GM19468 (cell line): Measurements from ENCODE around the gene KL.

Experiments used
- ATAC-seq: cut with Tn5 transposase; IDR thresholded peaks from one replicate; pipeline ENCODE4 v1.9.1; 2021; ENCODE audit warnings: mild to moderate bottlenecking, moderate library complexity, moderate number of reproducible peaks; ENCODE audit not compliant: unreplicated experiment; ENCODE audit errors: extremely low read depth

Gene KL

GRCh38 chr13:33033051-33033812 lies 17.0 kb downstream of the KL start:
- peak; percentile 77 for ATAC-seq

DNA sequence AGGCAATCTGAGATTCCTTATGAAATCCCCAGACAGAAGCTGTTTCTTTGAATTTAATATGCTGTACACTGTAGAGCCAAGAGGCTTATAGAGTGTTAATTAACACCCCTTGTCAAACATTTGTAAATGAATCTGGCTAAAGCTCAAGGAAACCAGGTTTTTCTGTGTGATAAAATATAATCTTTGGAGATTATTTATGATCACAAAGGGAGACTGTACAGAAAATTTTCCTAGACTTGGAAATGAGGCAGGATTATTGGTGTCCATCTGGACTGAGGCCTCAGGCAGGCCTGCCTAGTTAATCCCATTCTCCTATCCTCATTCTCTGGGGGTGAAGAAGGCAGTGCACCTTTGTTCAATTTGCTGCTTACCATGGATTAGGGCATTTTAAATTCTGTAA lies 17.8 kb downstream of the KL start:
- no peak for ATAC-seq

DNA sequence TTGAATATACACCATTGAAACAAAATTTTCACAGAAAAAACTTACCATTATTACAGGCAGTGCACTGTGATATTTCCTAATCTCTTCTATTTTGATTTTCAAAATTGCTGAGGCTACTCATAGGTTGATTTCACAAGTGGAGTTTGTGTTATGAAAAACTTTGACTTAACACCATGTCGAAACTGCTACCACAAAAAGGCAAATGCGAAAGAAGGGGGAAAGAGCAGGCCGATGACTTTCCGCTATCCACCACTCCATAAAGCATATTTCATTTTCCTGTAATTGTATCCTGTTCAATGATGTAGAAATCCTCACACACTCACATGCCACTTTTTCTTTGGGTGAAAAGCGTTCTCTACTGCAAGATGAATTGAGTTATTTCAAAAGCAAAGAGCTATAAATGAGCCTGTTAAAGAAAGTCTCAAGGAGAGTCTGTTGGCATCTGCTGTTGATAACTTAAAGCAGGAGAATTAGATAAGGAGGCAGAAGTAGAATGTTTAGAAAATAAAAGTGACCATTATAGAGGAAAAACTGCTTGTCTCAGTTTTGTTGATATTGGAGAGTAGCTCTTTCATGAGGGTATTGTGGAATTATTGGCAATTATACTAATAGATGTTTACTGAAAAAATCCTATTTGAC lies 18.8 kb downstream of the KL start:
- no peak for ATAC-seq

GRCh38 chr13:33037673-33038072 lies 21.4 kb downstream of the KL start:
- no peak for ATAC-seq

DNA sequence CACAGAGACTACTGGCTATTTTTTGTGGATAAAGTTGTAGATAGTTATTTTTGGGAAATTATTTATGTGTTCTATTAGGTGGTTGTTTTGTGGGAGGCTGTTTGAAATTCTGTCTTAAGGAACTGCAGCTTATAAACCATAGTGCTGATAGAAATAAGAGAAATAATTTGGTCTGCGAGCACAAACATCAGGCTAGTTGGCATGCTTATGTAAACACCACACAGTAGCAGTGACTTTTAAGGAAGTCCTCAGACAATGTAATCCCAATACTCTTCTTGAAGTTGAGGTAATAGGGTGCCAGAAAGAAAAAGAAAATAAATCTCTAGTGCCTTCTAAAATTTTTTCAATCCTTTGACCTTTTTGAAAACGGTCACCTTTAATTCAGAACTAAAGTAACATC lies 23.9 kb downstream of the KL start:
- ATAC-seq = no peak

DNA sequence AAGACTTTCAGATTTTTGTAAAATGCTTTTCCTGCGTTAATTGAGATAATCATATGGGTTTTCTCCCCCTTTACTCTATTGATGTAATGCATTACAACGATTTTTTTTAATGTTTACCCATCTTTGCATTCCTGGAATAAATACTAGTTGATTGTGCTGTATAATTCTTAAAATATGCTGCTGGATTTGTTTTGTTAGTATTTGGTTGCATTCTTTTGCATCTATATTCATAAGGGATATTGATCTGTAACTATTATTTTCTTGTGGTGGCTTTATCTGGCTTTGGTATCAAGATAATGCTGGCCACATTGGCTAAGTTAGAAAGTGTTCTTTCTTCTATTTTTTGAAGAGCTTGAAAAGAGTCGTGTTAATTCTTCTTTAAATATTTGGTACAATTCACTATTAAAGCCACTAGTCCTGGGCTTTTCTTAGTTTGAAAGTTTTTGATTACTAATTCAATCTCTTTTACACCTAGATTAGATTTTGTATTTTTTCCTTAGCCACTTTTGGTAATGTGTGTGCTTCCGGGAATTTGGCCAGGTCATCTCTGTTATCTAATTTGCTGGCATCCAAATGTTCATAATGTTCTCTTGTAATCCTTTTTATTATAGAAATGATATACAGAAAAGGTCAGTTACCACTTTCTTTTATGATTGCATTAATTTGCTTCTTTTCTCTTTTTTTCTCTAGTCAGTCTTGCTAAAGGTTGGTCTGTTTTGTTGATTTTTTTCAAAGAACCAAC lies 29.8 kb downstream of the KL start:
- ATAC-seq = no peak

- ATAC-seq = no peak
Observed at GRCh38 chr13:33050161-33050560, 33.9 kb downstream of the KL start.

DNA sequence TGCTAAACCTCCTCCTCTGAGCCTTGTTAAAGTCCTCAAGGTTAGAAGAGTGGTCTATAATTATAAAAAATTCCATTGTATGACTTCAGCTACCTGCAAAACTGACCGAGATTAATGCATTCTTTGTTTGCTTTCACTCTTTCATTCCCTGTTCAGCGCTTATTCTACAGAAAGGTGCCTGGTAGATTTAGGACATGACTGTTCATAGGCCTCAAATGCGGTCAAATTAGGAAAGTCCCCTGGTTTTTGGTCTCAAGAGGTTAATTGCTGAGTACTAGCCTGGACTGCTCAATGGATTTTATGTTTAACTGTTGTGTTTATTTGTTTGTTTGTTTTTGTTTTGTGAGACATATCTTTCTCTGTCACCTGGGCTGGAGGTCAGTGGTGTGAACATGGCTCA lies 35.4 kb downstream of the KL start:
- no peak for ATAC-seq

GRCh38 chr13:33052506-33053280 lies 36.5 kb downstream of the KL start:
- no peak for ATAC-seq

DNA sequence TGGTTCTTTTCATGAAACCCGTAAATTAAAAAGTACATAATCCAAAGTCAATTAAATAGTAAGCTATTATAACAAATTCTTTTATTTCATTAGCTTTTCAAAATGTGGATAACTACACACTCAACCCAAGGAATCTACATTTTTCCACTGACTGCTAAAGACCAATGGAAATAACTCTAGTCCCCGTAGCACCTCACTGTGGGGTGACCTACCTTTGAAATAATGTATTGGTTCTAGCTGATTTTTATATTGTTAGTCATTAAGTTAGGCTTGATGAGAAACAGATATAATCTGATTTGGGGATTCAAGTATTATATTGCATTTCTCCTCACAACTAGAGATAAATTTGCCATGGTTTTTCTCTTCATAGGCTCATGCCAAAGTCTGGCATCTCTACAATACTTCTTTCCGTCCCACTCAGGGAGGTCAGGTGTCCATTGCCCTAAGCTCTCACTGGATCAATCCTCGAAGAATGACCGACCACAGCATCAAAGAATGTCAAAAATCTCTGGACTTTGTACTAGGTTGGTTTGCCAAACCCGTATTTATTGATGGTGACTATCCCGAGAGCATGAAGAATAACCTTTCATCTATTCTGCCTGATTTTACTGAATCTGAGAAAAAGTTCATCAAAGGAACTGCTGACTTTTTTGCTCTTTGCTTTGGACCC lies 37.3 kb downstream of the KL start:
- no peak for ATAC-seq

DNA sequence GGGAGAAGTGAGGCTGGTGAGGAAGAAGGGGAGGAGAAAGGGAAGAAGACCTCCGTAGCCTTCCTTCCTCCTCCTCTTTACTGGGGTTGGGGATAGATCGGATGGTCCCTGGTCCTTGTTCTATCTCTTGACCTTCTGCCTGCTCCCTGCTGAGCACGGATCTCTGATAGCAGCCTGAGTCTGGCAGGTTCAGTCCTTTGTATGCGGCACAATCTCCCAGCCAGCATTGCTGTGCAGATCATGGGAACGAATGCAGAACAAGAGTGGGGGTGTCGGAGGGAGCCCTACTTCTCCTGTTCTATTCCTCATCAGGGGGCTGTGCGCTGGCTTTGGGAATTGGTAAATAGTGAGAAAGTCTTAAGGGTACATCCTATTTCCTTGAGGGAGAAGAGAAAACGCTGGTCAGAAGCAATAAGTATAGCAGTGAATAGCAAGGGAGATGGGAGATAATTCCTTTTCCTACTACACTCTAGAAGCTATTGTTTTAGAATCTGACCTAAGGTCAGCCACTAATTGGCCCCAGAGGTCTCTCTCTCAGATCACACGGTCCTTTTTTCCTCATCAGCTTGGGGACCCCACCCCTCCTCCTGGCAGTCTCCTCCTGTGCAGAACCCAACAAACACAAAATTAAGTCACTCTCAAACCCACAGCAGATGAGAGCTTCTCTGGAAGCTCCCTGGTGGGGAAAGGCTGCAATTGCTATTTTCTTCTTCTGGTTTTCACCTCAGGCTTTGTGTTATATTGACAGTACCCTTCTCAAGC lies 41.0 kb downstream of the KL start:
- no peak for ATAC-seq

DNA sequence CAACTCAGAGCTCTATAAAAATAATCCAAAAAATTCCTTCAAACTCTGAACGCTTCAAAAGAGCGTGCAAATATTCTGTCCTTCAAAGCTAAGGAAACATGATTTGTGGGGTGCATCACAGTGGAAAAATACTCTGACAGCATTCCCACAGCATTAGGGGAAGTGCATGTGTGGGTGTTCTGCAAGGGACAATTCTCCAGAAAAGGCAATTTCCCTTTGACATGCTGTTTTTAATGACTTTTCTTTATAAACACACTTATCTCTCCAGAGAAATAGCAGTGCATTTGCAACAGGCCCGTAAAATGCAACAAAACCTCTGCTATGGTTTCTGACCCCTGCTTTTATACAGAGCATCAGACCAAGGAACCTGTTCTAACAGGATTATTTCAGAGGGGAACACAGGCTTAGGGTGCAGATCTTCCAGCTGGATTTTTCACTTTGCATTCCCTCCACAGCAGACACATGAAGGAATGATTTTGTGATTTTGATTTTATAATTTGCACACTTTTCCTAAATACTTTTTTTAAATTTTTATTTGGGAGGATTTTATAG lies 42.6 kb downstream of the KL start:
- ATAC-seq = no peak

DNA sequence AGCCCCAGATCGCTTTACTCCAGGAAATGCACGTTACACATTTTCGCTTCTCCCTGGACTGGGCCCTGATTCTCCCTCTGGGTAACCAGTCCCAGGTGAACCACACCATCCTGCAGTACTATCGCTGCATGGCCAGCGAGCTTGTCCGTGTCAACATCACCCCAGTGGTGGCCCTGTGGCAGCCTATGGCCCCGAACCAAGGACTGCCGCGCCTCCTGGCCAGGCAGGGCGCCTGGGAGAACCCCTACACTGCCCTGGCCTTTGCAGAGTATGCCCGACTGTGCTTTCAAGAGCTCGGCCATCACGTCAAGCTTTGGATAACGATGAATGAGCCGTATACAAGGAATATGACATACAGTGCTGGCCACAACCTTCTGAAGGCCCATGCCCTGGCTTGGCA lies 44.6 kb downstream of the KL start:
- no peak for ATAC-seq

DNA sequence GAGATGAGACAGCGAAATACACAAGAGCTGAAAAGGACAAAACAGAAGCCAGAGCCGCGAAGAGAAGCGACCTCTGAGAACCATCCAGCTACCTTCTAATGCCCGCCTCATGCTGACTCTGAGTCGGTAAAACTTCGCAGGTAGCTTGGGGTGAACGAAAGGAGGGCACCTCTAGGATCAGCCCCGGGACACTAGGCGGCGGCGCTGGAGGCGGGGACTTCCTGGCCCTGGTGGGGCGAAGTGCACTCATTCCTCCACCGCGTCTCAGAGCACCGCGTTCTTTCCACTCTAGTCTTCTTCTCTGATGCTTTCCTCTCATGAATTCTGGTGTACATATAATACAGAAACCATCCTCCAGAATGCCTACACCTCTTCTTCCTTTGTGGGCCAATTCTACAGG lies 50.1 kb downstream of the KL start:
- ATAC-seq = no peak

GRCh38 chr13:33069365-33069764 lies 53.1 kb downstream of the KL start:
- no peak for ATAC-seq

GRCh38 chr13:33070713-33071112 lies 54.5 kb downstream of the KL start:
- ATAC-seq = no peak

GRCh38 chr13:33072282-33072681 lies 56.1 kb downstream of the KL start:
- ATAC-seq = no peak

DNA sequence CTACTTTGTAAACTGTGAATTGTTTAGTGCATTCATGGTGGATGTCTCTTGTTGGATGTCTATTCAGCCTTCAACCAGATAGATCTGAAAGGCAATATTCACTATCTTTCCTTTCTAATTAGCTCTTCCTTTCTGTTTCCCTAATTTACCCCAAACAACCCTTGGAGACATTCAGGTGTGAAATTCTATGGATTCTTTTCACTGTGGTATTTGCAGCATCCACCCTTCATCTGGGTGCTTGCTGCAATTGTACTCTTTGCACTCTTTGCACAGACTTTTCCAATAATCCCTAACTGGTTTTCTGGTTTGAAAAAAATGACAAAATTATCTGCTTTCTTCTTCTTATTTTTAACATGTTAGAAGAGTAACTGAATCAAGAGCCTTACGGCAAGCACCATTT lies 56.5 kb downstream of the KL start:
- ATAC-seq = no peak

DNA sequence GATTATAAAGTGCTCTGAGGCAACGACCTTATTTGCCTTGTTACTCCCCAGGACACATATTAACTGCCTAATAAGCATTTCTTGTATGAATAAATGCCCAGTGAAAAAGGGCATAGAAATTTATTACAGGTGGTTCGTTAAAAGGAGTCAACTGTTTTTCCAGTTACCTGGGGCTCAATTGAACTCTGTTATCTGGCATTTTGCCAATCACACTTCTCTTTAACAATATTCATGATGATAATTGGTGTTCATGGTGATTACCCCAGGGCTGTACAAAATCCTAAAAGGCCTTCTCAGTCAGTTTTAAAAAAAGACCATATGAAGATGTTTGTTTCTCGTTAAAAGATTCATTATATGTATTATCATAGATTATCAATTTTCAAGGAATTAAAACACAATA lies 57.1 kb downstream of the KL start:
- ATAC-seq = no peak
